H9 (cell line): ENCODE data around the gene MTOR. TPM values are rescaled to one million over a fixed set of nuclear protein-coding genes. Genes with fewer than 3 reads are reported as not detected.

Experiments used
- DNase-seq: peaks from one replicate; pipeline ENCODE4 v3.0.0-alpha.2; 2017
- H2AFZ ChIP-seq: one replicate; pipeline ENCODE4 v1.6.1; 2013; ENCODE audit warnings: mild to moderate bottlenecking, low read length, control low read depth, moderate library complexity
- H2AK5ac ChIP-seq: 2 replicates; pipeline ENCODE4 v1.6.1; 2013; ENCODE audit warnings: low read length, control low read depth, mixed read lengths; ENCODE audit not compliant: insufficient read length
- H2BK120ac ChIP-seq: one replicate; pipeline ENCODE4 v1.6.1; 2013; ENCODE audit warnings: low read depth, mild to moderate bottlenecking, low read length, control low read depth, inconsistent platforms; ENCODE audit not compliant: poor library complexity, severe bottlenecking
- H2BK12ac ChIP-seq: 2 replicates; pipeline ENCODE4 v1.6.1; 2013; ENCODE audit warnings: low read length, control low read depth, mixed read lengths, low read depth; ENCODE audit not compliant: insufficient read length
- H2BK15ac ChIP-seq: 2 replicates; pipeline ENCODE4 v1.6.1; 2013; ENCODE audit warnings: low read depth, low read length, control low read depth
- H2BK20ac ChIP-seq: one replicate; pipeline ENCODE4 v1.6.1; 2013; ENCODE audit warnings: low read depth, mild to moderate bottlenecking, low read length, control low read depth, inconsistent platforms; ENCODE audit not compliant: poor library complexity, severe bottlenecking
- H2BK5ac ChIP-seq: 2 replicates; pipeline ENCODE4 v1.6.1; 2013; ENCODE audit warnings: low read length, control low read depth, mixed read lengths; ENCODE audit not compliant: insufficient read length
- H3K14ac ChIP-seq: 2 replicates; pipeline ENCODE4 v1.6.1; 2013; ENCODE audit warnings: low read length, control low read depth; ENCODE audit not compliant: insufficient read depth
- H3K18ac ChIP-seq: 2 replicates; pipeline ENCODE4 v1.6.1; 2013; ENCODE audit warnings: low read depth, mild to moderate bottlenecking, mixed read lengths, low read length, control low read depth; ENCODE audit not compliant: insufficient read length
- H3K23ac ChIP-seq: 2 replicates; pipeline ENCODE4 v1.6.1; 2013; ENCODE audit warnings: low read length, control low read depth, mixed read lengths, low read depth; ENCODE audit not compliant: insufficient read length
- H3K23me2 ChIP-seq: 2 replicates; pipeline ENCODE4 v1.6.1; 2013; ENCODE audit warnings: low read depth, mild to moderate bottlenecking, mixed read lengths, low read length, control low read depth; ENCODE audit not compliant: insufficient read length, poor library complexity, severe bottlenecking
- H3K27ac ChIP-seq: 2 replicates; pipeline ENCODE4 v1.5.1; 2013; ENCODE audit warnings: low read length, control low read depth, mixed read lengths, low read depth; ENCODE audit not compliant: insufficient read length
- H3K27me3 ChIP-seq: 2 replicates; pipeline ENCODE4 v1.6.1; 2013; ENCODE audit warnings: low read length, control low read depth, inconsistent platforms; ENCODE audit not compliant: insufficient read depth
- H3K4ac ChIP-seq: 2 replicates; pipeline ENCODE4 v1.6.1; 2013; ENCODE audit warnings: low read depth, mild to moderate bottlenecking, control low read depth, inconsistent platforms, low read length, moderate library complexity
- H3K4me1 ChIP-seq: 2 replicates; pipeline ENCODE4 v1.6.1; 2013; ENCODE audit warnings: low read length, control low read depth, inconsistent platforms; ENCODE audit not compliant: insufficient read depth
- H3K4me2 ChIP-seq: 2 replicates; pipeline ENCODE4 v1.6.1; 2013; ENCODE audit warnings: low read length, control low read depth, mixed read lengths; ENCODE audit not compliant: insufficient read length, insufficient read depth
- H3K56ac ChIP-seq: 2 replicates; pipeline ENCODE4 v1.6.1; 2013; ENCODE audit warnings: low read depth, mild to moderate bottlenecking, mixed read lengths, low read length, control low read depth; ENCODE audit not compliant: insufficient read length
- H3K79me1 ChIP-seq: 2 replicates; pipeline ENCODE4 v1.6.1; 2013; ENCODE audit warnings: low read depth, mild to moderate bottlenecking, moderate library complexity, low read length, control low read depth, inconsistent platforms; ENCODE audit not compliant: insufficient read depth, poor library complexity, severe bottlenecking
- H3K79me2 ChIP-seq: 2 replicates; pipeline ENCODE4 v1.6.1; 2013; ENCODE audit warnings: low read length, control low read depth, inconsistent platforms; ENCODE audit not compliant: insufficient read depth
- H3K9ac ChIP-seq: 2 replicates; pipeline ENCODE4 v1.6.1; 2013; ENCODE audit warnings: low read length, control low read depth, mixed read lengths; ENCODE audit not compliant: insufficient read length; ENCODE audit errors: extremely low read depth
- H3K9me3 ChIP-seq: one replicate; pipeline ENCODE4 v1.6.1; 2013; ENCODE audit warnings: low read depth, low read length, inconsistent platforms; ENCODE audit not compliant: control insufficient read depth
- H3T11ph ChIP-seq: one replicate; pipeline ENCODE4 v1.6.1; 2013; ENCODE audit warnings: mild to moderate bottlenecking, low read length, control low read depth, inconsistent platforms
- H4K20me1 ChIP-seq: one replicate; pipeline ENCODE4 v1.6.1; 2013; ENCODE audit not compliant: control insufficient read depth, insufficient read length, insufficient read depth
- H4K5ac ChIP-seq: 2 replicates; pipeline ENCODE4 v1.6.1; 2013; ENCODE audit warnings: low read depth, mild to moderate bottlenecking, mixed read lengths, low read length, control low read depth; ENCODE audit not compliant: insufficient read length
- H4K8ac ChIP-seq: replicated peaks from 2 replicates; pipeline ENCODE4 v1.6.1; 2013; ENCODE audit warnings: low read length, control low read depth, mixed read lengths, low read depth; ENCODE audit not compliant: insufficient read length
- H4K91ac ChIP-seq: 2 replicates; pipeline ENCODE4 v1.6.1; 2013; ENCODE audit warnings: low read depth, mild to moderate bottlenecking, moderate library complexity, mixed read lengths, low read length, control low read depth; ENCODE audit not compliant: insufficient read length
- H3K27ac Mint-ChIP-seq, 3 experiments: 2 replicates in 2 of 3; 3 replicates in 1 of 3; pipeline ENCODE4 v1.8.0; 2020 to 2021; ENCODE audit warnings: mixed read lengths in 3 of 3, mild to moderate bottlenecking in 1 of 3, moderate library complexity in 1 of 3
- H3K27me3 Mint-ChIP-seq: 2 replicates; pipeline ENCODE4 v1.8.0; 2021; ENCODE audit warnings: low read depth, mild to moderate bottlenecking, moderate library complexity, mixed read lengths
- H3K36me3 Mint-ChIP-seq, 3 experiments: 2 replicates in 2 of 3; 3 replicates in 1 of 3; pipeline ENCODE4 v1.8.0; 2020 to 2021; ENCODE audit warnings: low read depth in 3 of 3, mixed read lengths in 3 of 3; ENCODE audit not compliant: insufficient read depth in 1 of 3
- H3K4me1 Mint-ChIP-seq, 2 experiments: 2 replicates each; pipeline ENCODE4 v1.8.0; 2020; ENCODE audit warnings: mixed read lengths in 2 of 2
- H3K4me3 Mint-ChIP-seq, 2 experiments: 2 replicates in 1 of 2; 3 replicates in 1 of 2; pipeline ENCODE4 v1.8.0; 2020 to 2021; ENCODE audit warnings: mild to moderate bottlenecking in 2 of 2, mixed read lengths in 2 of 2, moderate library complexity in 1 of 2
- H3K9me3 Mint-ChIP-seq, 2 experiments: 2 replicates in 1 of 2; 3 replicates in 1 of 2; pipeline ENCODE4 v1.8.0; 2020; ENCODE audit warnings: mild to moderate bottlenecking in 2 of 2, mixed read lengths in 2 of 2, moderate library complexity in 1 of 2
- CTCF ChIP-seq: fragments of 200-600 bp; sonication (generic); conservative IDR thresholded peaks from 3 replicates; pipeline ENCODE4 v1.8.0; 2021; ENCODE audit warnings: antibody characterized with exemption, mild to moderate bottlenecking
- WGBS: extraction: QIAGEN DNeasy Blood & Tissue Kit; methylation state at CpG from one replicate; pipeline ENCODE4 v1.1.7; 2013; ENCODE audit warnings: missing lambda C conversion rate, low lambda C conversion rate, mixed read lengths; ENCODE audit not compliant: insufficient read length; ENCODE audit errors: extremely low coverage; 5-methylcytosine and 5-hydroxymethylcytosine counted together
- total RNA-seq: library from RNA; stranded (reverse); gene quantifications from 2 replicates; pipeline ENCODE4 v1.2.1, GENCODE V29; 2021

The MTOR gene
- total RNA-seq, 1 experiment from 2014 or later, result 67.5 TPM

- H3K79me1 ChIP-seq, result no peaks in the 10 kb centered on the region
- no peak overlapping the region for H4K8ac ChIP-seq
- Mint-ChIP-seq H3K36me3 (peaks cover 26 to 60% (median 33%) of the 10 kb centered on the region in 3 experiments), H3K9me3 (no peaks in the 10 kb centered on the region), H3K4me1 (peaks cover 14 to 22% of the 10 kb centered on the region in 2 experiments), H3K4me3 (peak overlapping the region; percentile 88 to 91), H3K27me3 (no peaks in the 10 kb centered on the region), H3K27ac (no peak overlapping the region; a peak in 1 of 7 replicates)
- H3K27me3 ChIP-seq, result no peaks in the 10 kb centered on the region; the same call in 1 of the 2 replicates
- H4K91ac ChIP-seq, result no peak overlapping the region
- H2BK120ac ChIP-seq, result no peak overlapping the region
- H3K9me3 ChIP-seq, result no peaks in the 10 kb centered on the region
- WGBS, result no CpG with 5 or more reads among the region's 14 CpGs
- peaks cover 2% of the 10 kb centered on the region; the same call in 1 of the 2 replicates for H3K79me2 ChIP-seq
- no peak overlapping the region for H2AK5ac ChIP-seq
- no peak overlapping the region for H3K4me2 ChIP-seq
- H4K5ac ChIP-seq, result no peak overlapping the region
- no peak overlapping the region for H2BK12ac ChIP-seq
- no peak overlapping the region for H2BK5ac ChIP-seq
- no peak overlapping the region for H2BK20ac ChIP-seq
- no peaks in the 10 kb centered on the region for H3K4me1 ChIP-seq
- DNase-seq, result no peak
- no peak overlapping the region for H3K56ac ChIP-seq
- H2AFZ ChIP-seq, result no peak overlapping the region
- no peak overlapping the region for H3K4ac ChIP-seq
- H3K23me2 ChIP-seq, result peaks cover 7% of the 10 kb centered on the region
- no peak overlapping the region for H3T11ph ChIP-seq
- no peak overlapping the region for H2BK15ac ChIP-seq
- no peak overlapping the region for H3K9ac ChIP-seq
- no peak overlapping the region for H3K23ac ChIP-seq
- H3K27ac ChIP-seq, result no peak overlapping the region
- H4K20me1 ChIP-seq, result no peaks in the 10 kb centered on the region
- TF ChIP-seq CTCF, result no peak
- H3K14ac ChIP-seq, result no peak overlapping the region
- no peak overlapping the region for H3K18ac ChIP-seq
These were observed 204.3 kb downstream of the MTOR start for GRCh38 chr1:11058026-11058425.
